ENCODE results near the gene EPB41L2. TPM values are rescaled to one million over a fixed set of nuclear protein-coding genes. Genes with fewer than 3 reads are reported as not detected.

The EPB41L2 gene
- total and polyA plus RNA-seq, 2 experiments from 2014 or later = 76.2 to 91.7 TPM

DNA sequence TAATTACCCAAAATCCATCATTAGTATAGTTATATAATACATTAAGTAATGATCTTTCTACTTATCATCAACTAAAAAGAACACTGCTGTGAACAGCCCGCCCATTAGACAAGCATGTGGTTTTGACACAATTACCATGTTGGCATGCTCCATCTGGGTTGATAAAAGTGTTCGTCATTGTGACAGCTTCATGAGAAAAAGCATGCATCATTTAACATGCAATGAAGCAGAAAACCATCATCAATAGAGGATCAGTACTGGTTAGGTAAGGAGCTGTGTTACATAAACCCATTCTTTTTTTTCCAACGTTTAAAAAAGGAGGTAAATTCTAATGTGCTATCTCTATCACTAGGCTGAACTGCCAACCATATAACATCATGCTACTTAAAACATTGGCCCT is 101.9 kb downstream of the EPB41L2 start:
- ATAC-seq = no peak
- Mint-ChIP-seq H3K9me3 (no peaks in the 10 kb centered on the region), H3K36me3 (ENCODE audit: low read depth) (peaks cover under 1% of the 10 kb centered on the region; the same call in 1 of the 3 replicates), H3K4me1 (peaks cover 18% of the 10 kb centered on the region), H3K27me3 (ENCODE audit: insufficient read depth, low read depth, poor library complexity) (no peaks in the 10 kb centered on the region), H3K4me3 (no peak overlapping the region), H3K27ac (no peak overlapping the region)
- no peak for DNase-seq (ENCODE audit: low spot score)
- Histone ChIP-seq H3K4me1 (ENCODE audit: insufficient read depth) (peaks cover 6% of the 10 kb centered on the region), H3K27ac (ENCODE audit: low read depth) (no peak overlapping the region), H3K79me2 (replicated peaks; ENCODE audit: insufficient read depth) (peaks cover 49% of the 10 kb centered on the region; the same call in 1 of the 2 replicates), H2AFZ (no peak overlapping the region), H3K27me3 (ENCODE audit: insufficient read depth) (no peaks in the 10 kb centered on the region), H3K4me3 (no peak overlapping the region), H3K36me3 (ENCODE audit: insufficient read depth) (no peaks in the 10 kb centered on the region), H3K9me2 (ENCODE audit: insufficient read depth) (peaks cover 7% of the 10 kb centered on the region; the same call in 1 of the 2 replicates), H3F3A (replicated peaks; ENCODE audit: low read depth) (no peaks in the 10 kb centered on the region), H4K20me1 (replicated peaks; ENCODE audit: insufficient read depth) (no peaks in the 10 kb centered on the region), H3K4me2 (no peak overlapping the region)
- no peak for TF ChIP-seq JUNB (IDR thresholded peaks at IDR 0.05; ENCODE audit: unreplicated experiment)
- TF ChIP-seq EZH2 (IDR thresholded peaks at IDR 0.05; ENCODE audit: low read depth, unreplicated experiment) = no peak
- TF ChIP-seq, protein P1, sequence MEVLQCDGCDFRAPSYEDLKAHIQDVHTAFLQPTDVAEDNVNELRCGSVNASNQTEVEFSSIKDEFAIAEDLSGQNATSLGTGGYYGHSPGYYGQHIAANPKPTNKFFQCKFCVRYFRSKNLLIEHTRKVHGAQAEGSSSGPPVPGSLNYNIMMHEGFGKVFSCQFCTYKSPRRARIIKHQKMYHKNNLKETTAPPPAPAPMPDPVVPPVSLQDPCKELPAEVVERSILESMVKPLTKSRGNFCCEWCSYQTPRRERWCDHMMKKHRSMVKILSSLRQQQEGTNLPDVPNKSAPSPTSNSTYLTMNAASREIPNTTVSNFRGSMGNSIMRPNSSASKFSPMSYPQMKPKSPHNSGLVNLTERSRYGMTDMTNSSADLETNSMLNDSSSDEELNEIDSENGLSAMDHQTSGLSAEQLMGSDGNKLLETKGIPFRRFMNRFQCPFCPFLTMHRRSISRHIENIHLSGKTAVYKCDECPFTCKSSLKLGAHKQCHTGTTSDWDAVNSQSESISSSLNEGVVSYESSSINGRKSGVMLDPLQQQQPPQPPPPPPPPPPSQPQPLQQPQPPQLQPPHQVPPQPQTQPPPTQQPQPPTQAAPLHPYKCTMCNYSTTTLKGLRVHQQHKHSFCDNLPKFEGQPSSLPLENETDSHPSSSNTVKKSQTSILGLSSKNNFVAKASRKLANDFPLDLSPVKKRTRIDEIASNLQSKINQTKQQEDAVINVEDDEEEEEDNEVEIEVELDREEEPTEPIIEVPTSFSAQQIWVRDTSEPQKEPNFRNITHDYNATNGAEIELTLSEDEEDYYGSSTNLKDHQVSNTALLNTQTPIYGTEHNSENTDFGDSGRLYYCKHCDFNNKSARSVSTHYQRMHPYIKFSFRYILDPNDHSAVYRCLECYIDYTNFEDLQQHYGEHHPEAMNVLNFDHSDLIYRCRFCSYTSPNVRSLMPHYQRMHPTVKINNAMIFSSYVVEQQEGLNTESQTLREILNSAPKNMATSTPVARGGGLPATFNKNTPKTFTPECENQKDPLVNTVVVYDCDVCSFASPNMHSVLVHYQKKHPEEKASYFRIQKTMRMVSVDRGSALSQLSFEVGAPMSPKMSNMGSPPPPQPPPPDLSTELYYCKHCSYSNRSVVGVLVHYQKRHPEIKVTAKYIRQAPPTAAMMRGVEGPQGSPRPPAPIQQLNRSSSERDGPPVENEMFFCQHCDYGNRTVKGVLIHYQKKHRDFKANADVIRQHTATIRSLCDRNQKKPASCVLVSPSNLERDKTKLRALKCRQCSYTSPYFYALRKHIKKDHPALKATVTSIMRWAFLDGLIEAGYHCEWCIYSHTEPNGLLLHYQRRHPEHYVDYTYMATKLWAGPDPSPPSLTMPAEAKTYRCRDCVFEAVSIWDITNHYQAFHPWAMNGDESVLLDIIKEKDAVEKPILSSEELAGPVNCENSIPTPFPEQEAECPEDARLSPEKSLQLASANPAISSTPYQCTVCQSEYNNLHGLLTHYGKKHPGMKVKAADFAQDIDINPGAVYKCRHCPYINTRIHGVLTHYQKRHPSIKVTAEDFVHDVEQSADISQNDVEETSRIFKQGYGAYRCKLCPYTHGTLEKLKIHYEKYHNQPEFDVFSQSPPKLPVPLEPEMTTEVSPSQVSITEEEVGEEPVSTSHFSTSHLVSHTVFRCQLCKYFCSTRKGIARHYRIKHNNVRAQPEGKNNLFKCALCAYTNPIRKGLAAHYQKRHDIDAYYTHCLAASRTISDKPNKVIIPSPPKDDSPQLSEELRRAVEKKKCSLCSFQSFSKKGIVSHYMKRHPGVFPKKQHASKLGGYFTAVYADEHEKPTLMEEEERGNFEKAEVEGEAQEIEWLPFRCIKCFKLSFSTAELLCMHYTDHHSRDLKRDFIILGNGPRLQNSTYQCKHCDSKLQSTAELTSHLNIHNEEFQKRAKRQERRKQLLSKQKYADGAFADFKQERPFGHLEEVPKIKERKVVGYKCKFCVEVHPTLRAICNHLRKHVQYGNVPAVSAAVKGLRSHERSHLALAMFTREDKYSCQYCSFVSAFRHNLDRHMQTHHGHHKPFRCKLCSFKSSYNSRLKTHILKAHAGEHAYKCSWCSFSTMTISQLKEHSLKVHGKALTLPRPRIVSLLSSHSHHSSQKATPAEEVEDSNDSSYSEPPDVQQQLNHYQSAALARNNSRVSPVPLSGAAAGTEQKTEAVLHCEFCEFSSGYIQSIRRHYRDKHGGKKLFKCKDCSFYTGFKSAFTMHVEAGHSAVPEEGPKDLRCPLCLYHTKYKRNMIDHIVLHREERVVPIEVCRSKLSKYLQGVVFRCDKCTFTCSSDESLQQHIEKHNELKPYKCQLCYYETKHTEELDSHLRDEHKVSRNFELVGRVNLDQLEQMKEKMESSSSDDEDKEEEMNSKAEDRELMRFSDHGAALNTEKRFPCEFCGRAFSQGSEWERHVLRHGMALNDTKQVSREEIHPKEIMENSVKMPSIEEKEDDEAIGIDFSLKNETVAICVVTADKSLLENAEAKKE (CRISPR knock-in tag; IDR thresholded peaks at IDR 0.05) = no peak
- TF ChIP-seq, protein P2, sequence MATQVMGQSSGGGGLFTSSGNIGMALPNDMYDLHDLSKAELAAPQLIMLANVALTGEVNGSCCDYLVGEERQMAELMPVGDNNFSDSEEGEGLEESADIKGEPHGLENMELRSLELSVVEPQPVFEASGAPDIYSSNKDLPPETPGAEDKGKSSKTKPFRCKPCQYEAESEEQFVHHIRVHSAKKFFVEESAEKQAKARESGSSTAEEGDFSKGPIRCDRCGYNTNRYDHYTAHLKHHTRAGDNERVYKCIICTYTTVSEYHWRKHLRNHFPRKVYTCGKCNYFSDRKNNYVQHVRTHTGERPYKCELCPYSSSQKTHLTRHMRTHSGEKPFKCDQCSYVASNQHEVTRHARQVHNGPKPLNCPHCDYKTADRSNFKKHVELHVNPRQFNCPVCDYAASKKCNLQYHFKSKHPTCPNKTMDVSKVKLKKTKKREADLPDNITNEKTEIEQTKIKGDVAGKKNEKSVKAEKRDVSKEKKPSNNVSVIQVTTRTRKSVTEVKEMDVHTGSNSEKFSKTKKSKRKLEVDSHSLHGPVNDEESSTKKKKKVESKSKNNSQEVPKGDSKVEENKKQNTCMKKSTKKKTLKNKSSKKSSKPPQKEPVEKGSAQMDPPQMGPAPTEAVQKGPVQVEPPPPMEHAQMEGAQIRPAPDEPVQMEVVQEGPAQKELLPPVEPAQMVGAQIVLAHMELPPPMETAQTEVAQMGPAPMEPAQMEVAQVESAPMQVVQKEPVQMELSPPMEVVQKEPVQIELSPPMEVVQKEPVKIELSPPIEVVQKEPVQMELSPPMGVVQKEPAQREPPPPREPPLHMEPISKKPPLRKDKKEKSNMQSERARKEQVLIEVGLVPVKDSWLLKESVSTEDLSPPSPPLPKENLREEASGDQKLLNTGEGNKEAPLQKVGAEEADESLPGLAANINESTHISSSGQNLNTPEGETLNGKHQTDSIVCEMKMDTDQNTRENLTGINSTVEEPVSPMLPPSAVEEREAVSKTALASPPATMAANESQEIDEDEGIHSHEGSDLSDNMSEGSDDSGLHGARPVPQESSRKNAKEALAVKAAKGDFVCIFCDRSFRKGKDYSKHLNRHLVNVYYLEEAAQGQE (IDR thresholded peaks at IDR 0.05; ENCODE audit: unreplicated experiment) = no peak
- TF ChIP-seq ZNF331 (CRISPR knock-in tag; IDR thresholded peaks at IDR 0.05; ENCODE audit: low read depth) = no peak
- TF ChIP-seq CREB1 (CRISPR knock-in tag; IDR thresholded peaks at IDR 0.05; ENCODE audit: low read depth) = no peak
- TF ChIP-seq, protein P3, sequence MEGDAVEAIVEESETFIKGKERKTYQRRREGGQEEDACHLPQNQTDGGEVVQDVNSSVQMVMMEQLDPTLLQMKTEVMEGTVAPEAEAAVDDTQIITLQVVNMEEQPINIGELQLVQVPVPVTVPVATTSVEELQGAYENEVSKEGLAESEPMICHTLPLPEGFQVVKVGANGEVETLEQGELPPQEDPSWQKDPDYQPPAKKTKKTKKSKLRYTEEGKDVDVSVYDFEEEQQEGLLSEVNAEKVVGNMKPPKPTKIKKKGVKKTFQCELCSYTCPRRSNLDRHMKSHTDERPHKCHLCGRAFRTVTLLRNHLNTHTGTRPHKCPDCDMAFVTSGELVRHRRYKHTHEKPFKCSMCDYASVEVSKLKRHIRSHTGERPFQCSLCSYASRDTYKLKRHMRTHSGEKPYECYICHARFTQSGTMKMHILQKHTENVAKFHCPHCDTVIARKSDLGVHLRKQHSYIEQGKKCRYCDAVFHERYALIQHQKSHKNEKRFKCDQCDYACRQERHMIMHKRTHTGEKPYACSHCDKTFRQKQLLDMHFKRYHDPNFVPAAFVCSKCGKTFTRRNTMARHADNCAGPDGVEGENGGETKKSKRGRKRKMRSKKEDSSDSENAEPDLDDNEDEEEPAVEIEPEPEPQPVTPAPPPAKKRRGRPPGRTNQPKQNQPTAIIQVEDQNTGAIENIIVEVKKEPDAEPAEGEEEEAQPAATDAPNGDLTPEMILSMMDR (conservative IDR thresholded peaks at IDR 0.05; ENCODE audit: low read depth in 2 of 2) = no peak
- no peak for TF ChIP-seq ZNF114 (CRISPR knock-in tag; IDR thresholded peaks at IDR 0.05)
- TF ChIP-seq STAT1 (IDR thresholded peaks at IDR 0.05; ENCODE audit: unreplicated experiment) = no peak
- TF ChIP-seq NANOG (IDR thresholded peaks at IDR 0.05; ENCODE audit: borderline replicate concordance) = no peak
- TF ChIP-seq EZH2phosphoT487 (IDR thresholded peaks at IDR 0.05; ENCODE audit: unreplicated experiment) = no peak
- TF ChIP-seq POLR2AphosphoS5 (IDR thresholded peaks at IDR 0.05; ENCODE audit: low read depth) = no peak
- TF ChIP-seq, protein P4, sequence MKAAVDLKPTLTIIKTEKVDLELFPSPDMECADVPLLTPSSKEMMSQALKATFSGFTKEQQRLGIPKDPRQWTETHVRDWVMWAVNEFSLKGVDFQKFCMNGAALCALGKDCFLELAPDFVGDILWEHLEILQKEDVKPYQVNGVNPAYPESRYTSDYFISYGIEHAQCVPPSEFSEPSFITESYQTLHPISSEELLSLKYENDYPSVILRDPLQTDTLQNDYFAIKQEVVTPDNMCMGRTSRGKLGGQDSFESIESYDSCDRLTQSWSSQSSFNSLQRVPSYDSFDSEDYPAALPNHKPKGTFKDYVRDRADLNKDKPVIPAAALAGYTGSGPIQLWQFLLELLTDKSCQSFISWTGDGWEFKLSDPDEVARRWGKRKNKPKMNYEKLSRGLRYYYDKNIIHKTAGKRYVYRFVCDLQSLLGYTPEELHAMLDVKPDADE (IDR thresholded peaks at IDR 0.05) = no peak

Measured in GM23338 (cell line).